Upper lobe of right lung (tissue), 1 donor: ENCODE results near the gene CAP2. TPM values are rescaled to one million over a fixed set of nuclear protein-coding genes. Genes with fewer than 3 reads are reported as not detected.

ENCODE experiments used
- ATAC-seq: fragments of 200-7000 bp; cut with Tn5 transposase; one replicate; pipeline ENCODE4 v1.9.1; 2020; ENCODE audit warnings: mild to moderate bottlenecking, moderate library complexity
- DNase-seq: peaks from one replicate; pipeline ENCODE4 v3.0.0-alpha.2; 2020
- H3K27ac ChIP-seq: fragments of 200-600 bp; one replicate; pipeline ENCODE4 v1.8.0; 2022
- H3K27me3 ChIP-seq: fragments of 200-600 bp; one replicate; pipeline ENCODE4 v1.8.0; 2022; ENCODE audit warnings: mild to moderate bottlenecking
- H3K36me3 ChIP-seq: fragments of 200-600 bp; one replicate; pipeline ENCODE4 v1.8.0; 2022
- H3K4me1 ChIP-seq: fragments of 200-600 bp; one replicate; pipeline ENCODE4 v1.8.0; 2022
- H3K4me3 ChIP-seq: fragments of 200-600 bp; one replicate; pipeline ENCODE4 v1.8.0; 2022; ENCODE audit warnings: mild to moderate bottlenecking
- H3K9me3 ChIP-seq: fragments of 200-600 bp; one replicate; pipeline ENCODE4 v1.8.0; 2022
- intact Hi-C: fragments of 100-400 bp; cut with DNase I; formaldehyde crosslinking; loops from one replicate; pipeline ENCODE4 v1.11.0; 2022
- total RNA-seq: library from RNA; stranded (reverse); fragmentation: NEBNext Ultra II Directional; extraction: Animal tissue kit (Norgen Biotek cat#: 25700); gene quantifications from one replicate; pipeline ENCODE4 v1.2.1, GENCODE V29; 2021
- TF ChIP-seq, protein P1 (sequence below): fragments of 200-600 bp; IDR thresholded peaks from one replicate; pipeline ENCODE4 v1.8.0; 2022; ENCODE audit warnings: antibody characterized with exemption
- donor health status: DM: no; HTN: yes; CAD: no; lungs with severe emphysema.

The CAP2 gene
- total RNA-seq, 1 donor from 2014 or later = 7.2 TPM

GRCh38 chr6:17551383-17551958 lies 158.1 kb downstream of the CAP2 start:
- Histone ChIP-seq H3K4me1 (no peaks in the 10 kb centered on the region), H3K27me3 (no peaks in the 10 kb centered on the region), H3K36me3 (no peaks in the 10 kb centered on the region), H3K4me3 (no peak overlapping the region), H3K27ac (no peak overlapping the region), H3K9me3 (no peaks in the 10 kb centered on the region)
- ATAC-seq (no peak), DNase-seq (no peak)
- TF ChIP-seq, protein P1, sequence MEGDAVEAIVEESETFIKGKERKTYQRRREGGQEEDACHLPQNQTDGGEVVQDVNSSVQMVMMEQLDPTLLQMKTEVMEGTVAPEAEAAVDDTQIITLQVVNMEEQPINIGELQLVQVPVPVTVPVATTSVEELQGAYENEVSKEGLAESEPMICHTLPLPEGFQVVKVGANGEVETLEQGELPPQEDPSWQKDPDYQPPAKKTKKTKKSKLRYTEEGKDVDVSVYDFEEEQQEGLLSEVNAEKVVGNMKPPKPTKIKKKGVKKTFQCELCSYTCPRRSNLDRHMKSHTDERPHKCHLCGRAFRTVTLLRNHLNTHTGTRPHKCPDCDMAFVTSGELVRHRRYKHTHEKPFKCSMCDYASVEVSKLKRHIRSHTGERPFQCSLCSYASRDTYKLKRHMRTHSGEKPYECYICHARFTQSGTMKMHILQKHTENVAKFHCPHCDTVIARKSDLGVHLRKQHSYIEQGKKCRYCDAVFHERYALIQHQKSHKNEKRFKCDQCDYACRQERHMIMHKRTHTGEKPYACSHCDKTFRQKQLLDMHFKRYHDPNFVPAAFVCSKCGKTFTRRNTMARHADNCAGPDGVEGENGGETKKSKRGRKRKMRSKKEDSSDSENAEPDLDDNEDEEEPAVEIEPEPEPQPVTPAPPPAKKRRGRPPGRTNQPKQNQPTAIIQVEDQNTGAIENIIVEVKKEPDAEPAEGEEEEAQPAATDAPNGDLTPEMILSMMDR = no peak
- intact Hi-C loops = no loop called here

GRCh38 chr6:17552861-17553260 lies 159.5 kb downstream of the CAP2 start:
- no peaks in the 10 kb centered on the region for H3K27me3 ChIP-seq
- TF ChIP-seq, protein P1 = no peak
- H3K27ac ChIP-seq = no peak overlapping the region
- H3K36me3 ChIP-seq = no peaks in the 10 kb centered on the region
- intact Hi-C loops = no loop called here
- ATAC-seq (no peak), DNase-seq (no peak)
- H3K9me3 ChIP-seq = no peaks in the 10 kb centered on the region
- H3K4me1 ChIP-seq = no peaks in the 10 kb centered on the region
- no peak overlapping the region for H3K4me3 ChIP-seq

GRCh38 chr6:17556014-17556413 lies 162.6 kb downstream of the CAP2 start:
- Histone ChIP-seq H3K27me3 (no peaks in the 10 kb centered on the region), H3K4me3 (no peak overlapping the region), H3K36me3 (no peaks in the 10 kb centered on the region), H3K27ac (no peak overlapping the region), H3K4me1 (no peaks in the 10 kb centered on the region), H3K9me3 (no peaks in the 10 kb centered on the region)
- intact Hi-C loops = no loop called here
- TF ChIP-seq, protein P1 = no peak
- DNase-seq = no peak
- no peak for ATAC-seq

- intact Hi-C loops = no loop called here
- ATAC-seq = no peak
Measured at GRCh38 chr6:17562636-17563035, 169.2 kb downstream of the CAP2 start.

DNA sequence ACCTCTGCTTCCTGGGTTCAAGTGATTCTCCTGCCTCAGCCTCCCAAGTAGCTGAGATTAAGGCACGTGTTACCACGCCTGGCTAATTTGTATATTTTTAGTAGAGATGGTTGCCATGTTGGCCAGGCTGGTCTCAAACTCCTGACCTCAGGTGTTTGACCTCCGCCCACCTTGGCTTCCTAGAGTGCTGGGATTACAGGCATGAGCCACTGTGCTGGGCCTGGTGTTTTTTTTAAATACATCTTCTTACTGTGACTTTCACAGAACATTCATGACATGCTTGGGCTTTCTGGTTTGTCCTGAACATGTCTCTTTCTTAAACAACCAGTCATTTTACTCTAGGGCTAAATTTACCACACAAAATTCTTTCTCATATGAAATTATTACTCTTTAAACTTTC lies 172.0 kb downstream of the CAP2 start:
- no peak overlapping the region for H3K4me3 ChIP-seq
- DNase-seq (no peak), ATAC-seq (no peak)
- TF ChIP-seq, protein P1 = no peak
- no peaks in the 10 kb centered on the region for H3K4me1 ChIP-seq
- no peaks in the 10 kb centered on the region for H3K36me3 ChIP-seq
- H3K9me3 ChIP-seq = no peaks in the 10 kb centered on the region
- H3K27me3 ChIP-seq = no peaks in the 10 kb centered on the region
- intact Hi-C loops = no loop called here
- H3K27ac ChIP-seq = no peak overlapping the region

More at GRCh38 chr6:17562636-17563035, 169.2 kb downstream of the CAP2 start:
- no peaks in the 10 kb centered on the region for H3K27me3 ChIP-seq
- no peaks in the 10 kb centered on the region for H3K36me3 ChIP-seq
- no peak for DNase-seq
- no peak overlapping the region for H3K27ac ChIP-seq
- no peaks in the 10 kb centered on the region for H3K9me3 ChIP-seq
- H3K4me1 ChIP-seq = no peaks in the 10 kb centered on the region
- TF ChIP-seq, protein P1 = no peak
- no peak overlapping the region for H3K4me3 ChIP-seq
